GM19467 (cell line): ENCODE measurements around the gene ACOX2.

Experiments
- ATAC-seq: cut with Tn5 transposase; IDR thresholded peaks from one replicate; pipeline ENCODE4 v1.9.1; 2021; ENCODE audit warnings: mild to moderate bottlenecking, moderate library complexity; ENCODE audit not compliant: unreplicated experiment

Gene ACOX2

GRCh38 chr3:58474967-58475578 is 61.9 kb downstream of the ACOX2 start:
- ATAC-seq = no peak

GRCh38 chr3:58474348-58474911 is 62.6 kb downstream of the ACOX2 start:
- no peak for ATAC-seq

- ATAC-seq = no peak
Observed at GRCh38 chr3:58473275-58473674, 63.7 kb downstream of the ACOX2 start.

GRCh38 chr3:58471025-58471887 is 65.7 kb downstream of the ACOX2 start:
- no peak for ATAC-seq

GRCh38 chr3:58470363-58471024 is 66.5 kb downstream of the ACOX2 start:
- ATAC-seq = no peak

- no peak for ATAC-seq
Observed at GRCh38 chr3:58469096-58469495, 67.9 kb downstream of the ACOX2 start.

- ATAC-seq = no peak
Observed at GRCh38 chr3:58466899-58467563, 70.0 kb downstream of the ACOX2 start.

GRCh38 chr3:58464866-58465265 is 72.1 kb downstream of the ACOX2 start:
- ATAC-seq = no peak

GRCh38 chr3:58463942-58464271 is 73.1 kb downstream of the ACOX2 start:
- ATAC-seq = no peak

- ATAC-seq = peak; percentile 83
Observed at GRCh38 chr3:58463181-58463941, 73.6 kb downstream of the ACOX2 start.

- ATAC-seq = no peak
Observed at GRCh38 chr3:58462829-58463180, 74.2 kb downstream of the ACOX2 start.

GRCh38 chr3:58459160-58459559 is 77.8 kb downstream of the ACOX2 start:
- no peak for ATAC-seq
